PC-3 (cell line): ENCODE data around the gene ARHGEF16.

Experiments
- EZH2 ChIP-seq: fragments of 300-600 bp; sonication (generic); IDR thresholded peaks from one replicate; pipeline ENCODE4 v1.6.1; 2017; ENCODE audit warnings: antibody characterized with exemption, mild to moderate bottlenecking, low read length; ENCODE audit not compliant: unreplicated experiment
- TF ChIP-seq, protein P1 (sequence below): fragments of 300-600 bp; sonication (generic); conservative IDR thresholded peaks from 2 replicates; pipeline ENCODE4 v1.5.1; 2017; ENCODE audit warnings: antibody characterized with exemption, low read depth, mild to moderate bottlenecking, low read length

DNA sequence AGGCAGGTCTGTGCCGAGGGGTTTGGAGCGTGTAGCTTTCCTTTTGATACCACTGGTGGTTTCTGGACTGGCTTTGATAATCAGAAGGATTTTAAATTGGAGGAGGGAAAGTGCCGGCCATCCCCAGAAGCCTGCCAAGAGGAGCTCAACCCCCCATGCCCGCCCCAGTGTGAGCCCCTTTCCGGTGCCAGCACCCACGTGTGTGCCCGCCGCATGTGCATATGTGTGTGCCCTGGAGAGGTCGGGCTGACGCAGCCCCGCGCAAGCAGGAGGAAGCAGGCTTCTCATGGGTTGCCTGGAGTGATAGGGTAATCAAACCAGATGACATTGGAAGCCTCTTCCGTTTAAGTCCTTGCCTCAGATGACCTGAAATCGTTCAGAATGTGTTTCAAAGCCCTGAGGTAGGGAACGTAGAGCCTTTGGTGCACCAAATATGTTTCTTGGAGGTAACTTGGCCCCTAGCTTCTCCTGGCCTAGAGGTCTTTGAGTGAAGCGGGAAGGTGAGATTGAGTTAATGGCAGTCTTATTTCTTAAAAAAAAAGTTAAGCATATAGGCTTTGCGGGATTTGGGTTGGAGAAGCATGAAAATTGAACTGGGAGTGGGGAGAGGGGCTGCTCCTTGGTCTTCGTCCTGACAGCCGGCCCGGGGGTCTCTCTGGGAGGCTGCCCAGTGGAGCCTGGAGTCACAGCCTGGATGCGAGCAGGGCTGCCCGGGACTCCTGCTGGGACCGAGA lies 34.1 kb upstream of the ARHGEF16 start:
- TF ChIP-seq, protein P1, sequence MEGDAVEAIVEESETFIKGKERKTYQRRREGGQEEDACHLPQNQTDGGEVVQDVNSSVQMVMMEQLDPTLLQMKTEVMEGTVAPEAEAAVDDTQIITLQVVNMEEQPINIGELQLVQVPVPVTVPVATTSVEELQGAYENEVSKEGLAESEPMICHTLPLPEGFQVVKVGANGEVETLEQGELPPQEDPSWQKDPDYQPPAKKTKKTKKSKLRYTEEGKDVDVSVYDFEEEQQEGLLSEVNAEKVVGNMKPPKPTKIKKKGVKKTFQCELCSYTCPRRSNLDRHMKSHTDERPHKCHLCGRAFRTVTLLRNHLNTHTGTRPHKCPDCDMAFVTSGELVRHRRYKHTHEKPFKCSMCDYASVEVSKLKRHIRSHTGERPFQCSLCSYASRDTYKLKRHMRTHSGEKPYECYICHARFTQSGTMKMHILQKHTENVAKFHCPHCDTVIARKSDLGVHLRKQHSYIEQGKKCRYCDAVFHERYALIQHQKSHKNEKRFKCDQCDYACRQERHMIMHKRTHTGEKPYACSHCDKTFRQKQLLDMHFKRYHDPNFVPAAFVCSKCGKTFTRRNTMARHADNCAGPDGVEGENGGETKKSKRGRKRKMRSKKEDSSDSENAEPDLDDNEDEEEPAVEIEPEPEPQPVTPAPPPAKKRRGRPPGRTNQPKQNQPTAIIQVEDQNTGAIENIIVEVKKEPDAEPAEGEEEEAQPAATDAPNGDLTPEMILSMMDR, result no peak
- TF ChIP-seq EZH2, result no peak
